Esophagus squamous epithelium (tissue), 4 donors: ENCODE data around the gene ATP8A1.

Experiments
- CTCF ChIP-seq, 6 experiments: fragments of 450-650 bp in 4 of 6; fragments of 200-600 bp in 2 of 6; sonication (generic) in 2 of 6; IDR thresholded peaks; one replicate each; pipeline ENCODE4 v1.5.1; 2016 to 2019; ENCODE audit warnings: antibody characterized with exemption in 6 of 6, mild to moderate bottlenecking in 4 of 6, moderate library complexity in 4 of 6
- POLR2A ChIP-seq, 4 donors: fragments of 450-650 bp; IDR thresholded peaks; one replicate each; pipeline ENCODE4 v1.6.1; 2017; ENCODE audit warnings: antibody characterized with exemption in 4 of 4, mild to moderate bottlenecking in 4 of 4, moderate library complexity in 3 of 4

- TF ChIP-seq CTCF (IDR thresholded peaks at IDR 0.05) (no peak), POLR2A (IDR thresholded peaks at IDR 0.05) (no peak)
Measured at GRCh38 chr4:42474406-42474805, 182.5 kb downstream of the ATP8A1 start.
